ENCODE measurements around the gene STAB2. TPM values are rescaled to one million over a fixed set of nuclear protein-coding genes. Genes with fewer than 3 reads are reported as not detected.
"Not testable (repeated sequence)": the region's sequence is repeated elsewhere in the genome, so short reads cannot be mapped to it uniquely, and the experiment has no call there.

STAB2 gene
- total RNA-seq, 4 donors from 2014 or later, result not detected

DNA sequence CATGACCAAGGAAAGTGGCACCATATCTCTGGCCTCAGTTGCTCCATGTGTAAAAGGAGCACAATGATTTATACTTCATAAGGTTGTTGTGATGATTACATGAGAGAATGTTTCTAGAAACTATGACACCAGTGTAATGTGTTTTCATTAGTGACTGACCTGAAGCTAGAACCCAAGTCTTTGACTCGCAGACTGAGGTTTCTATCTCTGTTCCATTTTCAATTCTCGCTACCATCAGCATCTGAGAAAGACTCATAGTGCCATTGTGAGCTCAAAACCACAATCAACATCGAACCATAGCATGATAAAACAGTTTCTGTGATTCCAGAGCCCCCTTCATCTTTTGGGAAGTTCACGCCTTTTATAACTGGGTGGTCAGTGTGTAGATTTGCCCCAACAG is 53.8 kb downstream of the STAB2 start:
- in situ Hi-C loops (cut with MboI; ENCODE audit: low sequenced_read_pairs in 4 of 4) (no loop called here), intact Hi-C loops (cut with DNase I; ENCODE audit: low total_unique reads) (no loop called here)
- H3K27me3 ChIP-seq, result no peaks in the 10 kb centered on the region
- H3K4me1 ChIP-seq, result no peaks in the 10 kb centered on the region
- H3K4me3 ChIP-seq, result no peak overlapping the region
- H3K27ac ChIP-seq, result no peak overlapping the region
- TF ChIP-seq, protein P1, sequence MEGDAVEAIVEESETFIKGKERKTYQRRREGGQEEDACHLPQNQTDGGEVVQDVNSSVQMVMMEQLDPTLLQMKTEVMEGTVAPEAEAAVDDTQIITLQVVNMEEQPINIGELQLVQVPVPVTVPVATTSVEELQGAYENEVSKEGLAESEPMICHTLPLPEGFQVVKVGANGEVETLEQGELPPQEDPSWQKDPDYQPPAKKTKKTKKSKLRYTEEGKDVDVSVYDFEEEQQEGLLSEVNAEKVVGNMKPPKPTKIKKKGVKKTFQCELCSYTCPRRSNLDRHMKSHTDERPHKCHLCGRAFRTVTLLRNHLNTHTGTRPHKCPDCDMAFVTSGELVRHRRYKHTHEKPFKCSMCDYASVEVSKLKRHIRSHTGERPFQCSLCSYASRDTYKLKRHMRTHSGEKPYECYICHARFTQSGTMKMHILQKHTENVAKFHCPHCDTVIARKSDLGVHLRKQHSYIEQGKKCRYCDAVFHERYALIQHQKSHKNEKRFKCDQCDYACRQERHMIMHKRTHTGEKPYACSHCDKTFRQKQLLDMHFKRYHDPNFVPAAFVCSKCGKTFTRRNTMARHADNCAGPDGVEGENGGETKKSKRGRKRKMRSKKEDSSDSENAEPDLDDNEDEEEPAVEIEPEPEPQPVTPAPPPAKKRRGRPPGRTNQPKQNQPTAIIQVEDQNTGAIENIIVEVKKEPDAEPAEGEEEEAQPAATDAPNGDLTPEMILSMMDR (IDR thresholded peaks at IDR 0.05 in 4 of 5, conservative IDR thresholded peaks at IDR 0.05 in 1 of 5), result no peak
- TF ChIP-seq POLR2A (IDR thresholded peaks at IDR 0.05), result no peak
- ATAC-seq, result no peak
- H3K9me3 ChIP-seq, result no peaks in the 10 kb centered on the region
- no peaks in the 10 kb centered on the region for H3K36me3 ChIP-seq
- DNase-seq, result no peak

DNA sequence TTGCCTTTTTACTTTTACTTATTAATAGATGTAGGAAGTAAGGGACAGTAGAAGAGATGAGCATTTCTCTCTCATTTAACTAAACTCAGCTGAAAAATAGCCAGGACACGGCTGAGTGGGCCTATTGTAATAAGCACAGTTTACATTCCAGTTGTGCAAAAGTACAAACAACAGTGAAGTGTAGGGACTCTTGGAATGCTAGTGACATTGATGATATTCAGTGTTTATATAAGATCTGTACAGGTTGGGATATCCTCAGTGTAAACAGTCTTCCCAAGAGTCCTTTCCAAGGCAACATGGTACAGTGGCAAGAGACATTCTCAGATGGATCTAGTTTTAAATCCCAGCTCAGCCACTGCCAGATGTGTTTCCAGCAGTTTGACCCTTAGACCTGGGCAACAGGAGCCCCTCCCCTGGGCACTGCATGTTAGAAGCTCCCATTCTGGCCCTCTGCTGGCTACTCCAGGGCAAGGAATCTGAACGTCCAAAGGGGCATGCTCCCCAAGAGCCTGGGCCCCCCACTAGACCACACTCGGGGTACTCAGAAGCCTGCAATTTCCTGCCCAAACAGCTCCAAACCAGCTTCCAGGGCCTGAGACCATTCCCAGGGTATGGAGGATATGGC is 55.3 kb downstream of the STAB2 start:
- in situ Hi-C loops (cut with MboI; ENCODE audit: low sequenced_read_pairs in 4 of 4), result no loop called here
- Histone ChIP-seq H3K36me3 (no peaks in the 10 kb centered on the region), H3K27me3 (no peaks in the 10 kb centered on the region), H3K27ac (no peak overlapping the region), H3K4me1 (no peaks in the 10 kb centered on the region), H3K9me3 (no peaks in the 10 kb centered on the region), H3K4me3 (no peak overlapping the region)
- TF ChIP-seq, protein P1 (IDR thresholded peaks at IDR 0.05 in 4 of 5, conservative IDR thresholded peaks at IDR 0.05 in 1 of 5), result no peak
- TF ChIP-seq POLR2A (IDR thresholded peaks at IDR 0.05), result no peak
- intact Hi-C loops (cut with DNase I; ENCODE audit: low total_unique reads), result no loop called here
- no peak for ATAC-seq
- DNase-seq, result no peak

DNA sequence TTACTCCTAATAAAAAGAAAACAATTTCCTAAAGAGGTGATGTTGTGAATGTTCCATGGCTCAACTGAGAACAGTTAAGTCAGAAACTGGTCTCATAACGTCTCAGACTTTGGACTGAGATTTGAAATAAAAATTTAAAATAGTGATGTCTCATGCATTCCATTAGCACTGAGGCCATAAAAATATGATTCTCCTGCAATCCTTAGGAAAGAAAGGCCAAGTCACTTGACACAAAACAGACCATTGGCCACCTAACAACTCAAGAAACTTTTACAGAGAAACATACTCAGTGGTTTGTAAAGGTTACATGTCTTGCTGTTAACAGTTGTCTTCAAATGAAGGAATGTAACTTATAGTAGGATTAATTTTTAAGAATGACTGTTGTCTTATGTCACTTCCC is 58.1 kb downstream of the STAB2 start:
- Histone ChIP-seq H3K27ac (no peak overlapping the region), H3K36me3 (no peaks in the 10 kb centered on the region), H3K9me3 (no peaks in the 10 kb centered on the region), H3K4me1 (no peaks in the 10 kb centered on the region), H3K27me3 (no peaks in the 10 kb centered on the region), H3K4me3 (no peak overlapping the region)
- TF ChIP-seq, protein P1 (IDR thresholded peaks at IDR 0.05 in 4 of 5, conservative IDR thresholded peaks at IDR 0.05 in 1 of 5), result no peak
- TF ChIP-seq POLR2A (IDR thresholded peaks at IDR 0.05), result no peak
- DNase-seq, result no peak
- intact Hi-C loops (cut with DNase I; ENCODE audit: low total_unique reads), result no loop called here
- in situ Hi-C loops (cut with MboI; ENCODE audit: low sequenced_read_pairs in 4 of 4), result no loop called here
- ATAC-seq, result no peak

DNA sequence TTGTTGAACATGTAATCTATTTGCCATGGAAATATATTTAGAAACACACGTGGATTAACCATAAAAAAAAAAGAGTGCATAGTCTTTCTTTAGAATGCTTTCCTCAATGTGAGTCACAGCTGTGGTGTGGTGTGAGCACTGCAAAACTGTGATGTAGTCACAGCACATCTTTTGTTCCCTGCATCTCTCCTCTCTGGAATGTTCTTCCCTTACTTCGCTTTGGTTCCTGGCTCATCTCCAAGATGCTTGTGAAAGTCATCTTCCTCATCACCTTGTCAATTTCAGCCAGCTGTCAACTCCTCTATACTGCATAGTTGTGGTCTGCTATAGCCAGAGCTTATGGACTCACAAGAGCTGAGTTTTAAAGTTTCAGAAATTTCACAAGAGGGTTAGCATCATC is 60.2 kb downstream of the STAB2 start:
- ATAC-seq (no peak), DNase-seq (no peak)
- no peak for TF ChIP-seq POLR2A (IDR thresholded peaks at IDR 0.05)
- TF ChIP-seq, protein P1 (IDR thresholded peaks at IDR 0.05 in 4 of 5, conservative IDR thresholded peaks at IDR 0.05 in 1 of 5), result no peak
- H3K4me1 ChIP-seq, result no peaks in the 10 kb centered on the region
- intact Hi-C loops (cut with DNase I; ENCODE audit: low total_unique reads), result no loop called here
- H3K36me3 ChIP-seq, result no peaks in the 10 kb centered on the region
- in situ Hi-C loops (cut with MboI; ENCODE audit: low sequenced_read_pairs in 4 of 4), result no loop called here
- H3K4me3 ChIP-seq, result no peak overlapping the region
- no peak overlapping the region for H3K27ac ChIP-seq
- H3K27me3 ChIP-seq, result no peaks in the 10 kb centered on the region
- no peaks in the 10 kb centered on the region for H3K9me3 ChIP-seq

DNA sequence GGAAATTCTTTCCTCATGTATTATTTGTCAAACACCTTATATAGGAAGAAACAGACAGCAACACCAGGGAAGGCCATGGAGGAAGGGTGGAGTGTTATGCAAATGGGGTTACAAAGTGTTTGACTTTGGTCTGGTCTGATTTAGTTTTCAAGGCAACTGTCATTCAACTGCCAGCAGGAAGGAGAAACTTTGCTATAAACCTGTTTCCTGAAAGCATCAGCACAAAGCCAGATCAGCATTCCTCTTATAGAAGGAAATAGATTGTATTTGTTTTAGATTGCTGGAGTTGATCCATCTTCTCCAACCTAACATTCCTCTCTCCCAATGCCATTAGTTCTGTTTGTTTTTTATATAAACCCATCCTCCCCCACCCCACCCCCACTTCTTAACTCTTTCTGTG is 65.7 kb downstream of the STAB2 start:
- in situ Hi-C loops (cut with MboI; ENCODE audit: low sequenced_read_pairs in 4 of 4), result no loop called here
- ATAC-seq, result no peak
- Histone ChIP-seq H3K27ac (no peak overlapping the region), H3K9me3 (no peaks in the 10 kb centered on the region), H3K36me3 (no peaks in the 10 kb centered on the region), H3K27me3 (no peaks in the 10 kb centered on the region), H3K4me1 (no peaks in the 10 kb centered on the region), H3K4me3 (no peak overlapping the region)
- no peak for DNase-seq
- intact Hi-C loops (cut with DNase I; ENCODE audit: low total_unique reads), result no loop called here
- TF ChIP-seq POLR2A (IDR thresholded peaks at IDR 0.05), result no peak
- TF ChIP-seq, protein P1 (IDR thresholded peaks at IDR 0.05 in 4 of 5, conservative IDR thresholded peaks at IDR 0.05 in 1 of 5), result no peak

DNA sequence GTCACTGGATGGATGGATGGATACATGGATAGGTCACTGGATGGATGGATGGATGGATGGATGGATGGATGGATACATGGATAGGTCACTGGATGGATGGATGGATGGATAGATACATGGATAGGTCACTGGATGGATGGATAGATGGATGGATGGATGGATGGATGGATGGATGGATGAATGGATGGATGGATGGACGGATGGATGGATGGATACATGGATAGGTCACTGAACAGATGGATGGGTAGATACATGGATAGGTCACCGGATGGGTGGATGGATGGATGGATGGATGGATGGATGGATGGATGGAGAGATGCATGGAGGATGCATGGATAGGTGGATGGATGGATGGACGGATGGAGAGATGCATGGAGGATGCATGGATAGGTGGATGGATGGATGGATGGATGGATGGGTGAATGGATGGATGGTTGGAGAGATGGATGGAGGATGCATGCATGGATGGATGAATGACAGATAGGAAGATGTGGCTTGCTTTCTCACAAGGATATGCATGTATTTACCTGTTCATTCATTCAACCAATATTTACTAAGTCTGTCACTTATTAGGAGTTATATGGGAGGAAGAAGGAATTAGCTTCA is 66.6 kb downstream of the STAB2 start:
- DNase-seq; H3K36me3 ChIP-seq; H3K4me3 ChIP-seq; H3K27me3 ChIP-seq; ATAC-seq; intact Hi-C loops (cut with DNase I; ENCODE audit: low total_unique reads); H3K27ac ChIP-seq; H3K9me3 ChIP-seq; in situ Hi-C loops (cut with MboI; ENCODE audit: low sequenced_read_pairs in 4 of 4); H3K4me1 ChIP-seq: not testable (repeated sequence)

Data from gastrocnemius medialis (tissue), 4 donors.